Tibial artery (tissue), 4 donors: ENCODE results near the gene URI1.

Source experiments
- DNase-seq, 2 donors: peaks; one replicate each; pipeline ENCODE4 v3.0.0-alpha.2; 2019
- H3K27ac ChIP-seq, 2 donors: fragments of 200-600 bp; sonication (generic) in 1 of 2; 1 replicate in 1 of 2; 2 replicates in 1 of 2; pipeline ENCODE4 v1.5.1; 2018 to 2019; ENCODE audit warnings: mild to moderate bottlenecking in 1 of 2
- H3K27me3 ChIP-seq, 2 donors: fragments of 200-600 bp; sonication (generic) in 1 of 2; one replicate each; pipeline versions ENCODE4 v1.5.1 to v1.6.0; 2016 to 2019
- H3K36me3 ChIP-seq, 3 donors: fragments of 200-600 bp; sonication (generic) in 2 of 3; one replicate each; pipeline ENCODE4 v1.5.1; 2016 to 2019; ENCODE audit warnings: mild to moderate bottlenecking in 2 of 3
- H3K4me1 ChIP-seq, 4 donors: fragments of 200-600 bp; sonication (generic) in 2 of 4; 1 replicate in 3 of 4; 2 replicates in 1 of 4; pipeline ENCODE4 v1.5.1; 2016 to 2019
- H3K4me3 ChIP-seq, 2 donors: fragments of 200-600 bp; sonication (generic) in 1 of 2; 1 replicate in 1 of 2; 2 replicates in 1 of 2; pipeline ENCODE4 v1.5.1; 2018 to 2019; ENCODE audit warnings: mild to moderate bottlenecking in 2 of 2
- H3K9me3 ChIP-seq, 3 donors: fragments of 200-600 bp; sonication (generic) in 1 of 3; one replicate each; pipeline ENCODE4 v1.5.1; 2016 to 2019
- intact Hi-C: fragments of 100-400 bp; cut with DNase I; formaldehyde crosslinking; loops from one replicate; pipeline ENCODE4 v1.15.0; 2023; ENCODE audit warnings: low total_unique reads
- TF ChIP-seq, protein P1 (sequence below), 2 experiments: fragments of 200-600 bp in 1 of 2; fragments of 450-650 bp in 1 of 2; IDR thresholded peaks; one replicate each; pipeline ENCODE4 v1.5.1; 2017 to 2019; ENCODE audit warnings: antibody characterized with exemption in 2 of 2, mild to moderate bottlenecking in 1 of 2, moderate library complexity in 1 of 2

Gene URI1

DNA sequence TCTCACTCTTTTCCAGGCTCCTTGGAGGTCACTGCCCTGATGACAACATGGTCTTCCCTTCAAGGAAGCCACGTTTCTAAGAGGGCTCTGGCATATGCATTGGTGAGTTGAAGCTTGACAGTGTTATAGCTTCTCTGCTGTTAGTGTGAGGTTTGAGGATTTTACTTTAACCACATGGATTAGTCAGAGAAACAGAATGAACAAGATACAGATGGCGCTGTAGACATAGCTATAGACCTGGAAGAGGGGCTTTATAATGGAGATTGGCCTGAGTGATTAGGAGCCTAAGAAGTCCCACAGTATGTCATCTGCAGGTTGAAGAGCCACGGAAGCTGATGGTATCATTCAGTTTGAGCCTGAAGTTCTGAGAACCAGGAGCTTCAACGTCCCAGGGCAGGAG lies 18.4 kb upstream of the URI1 start:
- Histone ChIP-seq H3K36me3 (no peaks in the 10 kb centered on the region), H3K4me3 (no peak overlapping the region), H3K9me3 (no peaks in the 10 kb centered on the region), H3K27ac (no peak overlapping the region), H3K27me3 (peaks cover 0 to 8% of the 10 kb centered on the region in 2 donors), H3K4me1 (no peaks in the 10 kb centered on the region)
- intact Hi-C loops, result no loop called here
- TF ChIP-seq, protein P1, sequence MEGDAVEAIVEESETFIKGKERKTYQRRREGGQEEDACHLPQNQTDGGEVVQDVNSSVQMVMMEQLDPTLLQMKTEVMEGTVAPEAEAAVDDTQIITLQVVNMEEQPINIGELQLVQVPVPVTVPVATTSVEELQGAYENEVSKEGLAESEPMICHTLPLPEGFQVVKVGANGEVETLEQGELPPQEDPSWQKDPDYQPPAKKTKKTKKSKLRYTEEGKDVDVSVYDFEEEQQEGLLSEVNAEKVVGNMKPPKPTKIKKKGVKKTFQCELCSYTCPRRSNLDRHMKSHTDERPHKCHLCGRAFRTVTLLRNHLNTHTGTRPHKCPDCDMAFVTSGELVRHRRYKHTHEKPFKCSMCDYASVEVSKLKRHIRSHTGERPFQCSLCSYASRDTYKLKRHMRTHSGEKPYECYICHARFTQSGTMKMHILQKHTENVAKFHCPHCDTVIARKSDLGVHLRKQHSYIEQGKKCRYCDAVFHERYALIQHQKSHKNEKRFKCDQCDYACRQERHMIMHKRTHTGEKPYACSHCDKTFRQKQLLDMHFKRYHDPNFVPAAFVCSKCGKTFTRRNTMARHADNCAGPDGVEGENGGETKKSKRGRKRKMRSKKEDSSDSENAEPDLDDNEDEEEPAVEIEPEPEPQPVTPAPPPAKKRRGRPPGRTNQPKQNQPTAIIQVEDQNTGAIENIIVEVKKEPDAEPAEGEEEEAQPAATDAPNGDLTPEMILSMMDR (IDR thresholded peaks at IDR 0.05), result no peak
- DNase-seq, result no peak

DNA sequence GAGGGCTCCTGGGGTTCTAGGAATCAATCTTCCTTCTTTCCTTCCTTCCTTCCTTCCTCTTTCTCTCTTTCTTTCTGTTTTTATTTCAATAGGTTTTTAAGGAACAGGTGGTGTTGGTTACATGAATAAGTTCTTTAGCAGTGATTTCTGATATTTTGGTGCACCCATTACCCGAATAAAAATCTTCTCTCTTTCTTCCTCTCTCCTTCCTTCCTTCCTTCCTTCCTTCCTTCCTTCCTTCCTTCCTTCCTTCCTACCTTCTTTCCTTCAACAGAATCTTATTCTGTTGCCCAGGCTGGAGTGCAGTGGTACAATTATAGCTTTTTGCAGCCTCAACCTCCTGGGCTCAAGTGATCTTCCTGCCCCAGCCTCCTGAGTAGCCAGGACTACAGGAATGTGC lies 16.0 kb upstream of the URI1 start:
- no peaks in the 10 kb centered on the region for H3K9me3 ChIP-seq
- peaks cover 0 to 8% of the 10 kb centered on the region in 2 donors for H3K27me3 ChIP-seq
- no peak overlapping the region for H3K27ac ChIP-seq
- H3K4me3 ChIP-seq, result no peak overlapping the region
- H3K36me3 ChIP-seq, result no peaks in the 10 kb centered on the region
- no peaks in the 10 kb centered on the region for H3K4me1 ChIP-seq
- DNase-seq, result no peak
- intact Hi-C loops, result no loop called here
- TF ChIP-seq, protein P1 (IDR thresholded peaks at IDR 0.05), result no peak

DNA sequence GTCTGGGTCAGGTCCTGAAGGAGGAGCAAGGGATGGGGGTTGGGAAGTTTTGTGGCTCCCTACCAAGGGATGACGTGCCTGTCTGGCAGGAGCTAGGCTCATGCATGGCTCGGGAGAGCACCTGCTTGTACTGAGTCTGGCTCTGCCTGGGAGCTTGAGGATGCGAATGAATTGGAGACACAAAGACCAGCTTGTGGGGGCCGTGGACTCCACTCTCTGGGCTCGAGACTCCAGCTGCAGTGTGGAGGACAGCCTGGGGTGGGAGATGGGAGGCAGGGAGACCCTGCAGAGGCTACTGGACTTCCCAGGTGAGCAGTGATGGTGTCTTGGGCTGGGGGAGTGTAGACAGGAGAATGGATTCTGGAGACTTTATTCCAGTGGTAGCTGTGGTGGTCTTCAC lies 15.2 kb upstream of the URI1 start:
- H3K4me1 ChIP-seq, result no peaks in the 10 kb centered on the region
- H3K9me3 ChIP-seq, result no peaks in the 10 kb centered on the region
- H3K27ac ChIP-seq, result no peak overlapping the region
- intact Hi-C loops, result no loop called here
- DNase-seq, result no peak
- no peak overlapping the region for H3K4me3 ChIP-seq
- TF ChIP-seq, protein P1 (IDR thresholded peaks at IDR 0.05), result no peak
- no peaks in the 10 kb centered on the region for H3K36me3 ChIP-seq
- peaks cover 0 to 8% of the 10 kb centered on the region in 2 donors for H3K27me3 ChIP-seq

DNA sequence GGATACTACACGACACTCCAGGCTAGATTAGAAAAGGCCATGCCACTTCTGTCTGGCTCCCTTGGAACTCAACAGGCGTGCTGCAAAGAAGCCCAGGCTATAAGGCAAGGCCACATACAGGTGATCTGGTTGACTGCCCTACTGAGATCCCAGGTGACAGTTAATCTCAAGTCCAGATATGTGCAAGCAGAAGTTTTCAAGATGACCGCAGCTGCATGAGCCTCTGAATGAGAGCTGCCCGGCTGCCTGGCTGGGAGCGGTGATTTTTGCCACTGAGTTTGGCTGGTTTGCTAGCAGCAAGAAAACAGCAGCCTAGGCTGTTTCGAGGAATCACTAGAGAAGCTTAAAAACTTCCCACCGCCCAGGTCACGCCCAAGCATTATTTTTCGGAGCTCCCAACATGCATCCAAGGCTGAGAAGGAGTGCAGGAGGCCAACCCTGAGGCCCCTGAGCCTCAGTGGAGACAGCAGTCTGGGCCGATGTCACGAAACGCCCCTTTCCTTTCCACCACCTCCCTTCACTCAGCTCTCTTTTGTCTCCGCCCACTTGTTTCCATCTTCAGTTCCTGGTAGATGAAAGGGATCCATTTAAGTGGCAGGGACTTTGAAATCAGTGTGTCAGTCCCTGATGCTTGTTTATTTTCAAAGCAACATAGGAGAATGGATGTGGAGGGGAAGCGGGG lies 14.0 kb upstream of the URI1 start:
- DNase-seq, result no peak
- Histone ChIP-seq H3K36me3 (no peaks in the 10 kb centered on the region), H3K4me1 (no peaks in the 10 kb centered on the region), H3K4me3 (no peak overlapping the region), H3K27me3 (peaks cover 0 to 8% of the 10 kb centered on the region in 2 donors), H3K27ac (no peak overlapping the region), H3K9me3 (no peaks in the 10 kb centered on the region)
- intact Hi-C loops, result no loop called here
- TF ChIP-seq, protein P1 (IDR thresholded peaks at IDR 0.05), result no peak

DNA sequence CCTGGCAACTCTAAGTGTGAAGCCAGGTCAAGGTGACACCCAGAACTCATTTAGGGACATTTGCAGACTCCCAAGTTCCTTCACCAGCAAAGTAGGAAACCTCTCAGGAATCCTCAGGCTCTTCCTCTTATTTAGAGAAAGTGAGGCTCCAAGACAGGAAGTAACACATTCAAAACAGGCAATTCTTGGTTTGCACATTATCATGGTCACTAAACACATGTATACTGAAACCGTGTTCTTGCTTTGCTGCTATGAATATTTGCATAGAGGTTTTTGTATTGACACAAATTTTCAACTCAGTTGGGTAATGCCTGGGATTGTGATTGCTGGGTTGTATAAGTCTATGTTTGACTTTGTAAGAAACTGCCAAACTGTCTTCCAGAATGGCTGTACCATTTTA lies 13.2 kb upstream of the URI1 start:
- H3K27ac ChIP-seq, result no peak overlapping the region
- DNase-seq, result no peak
- intact Hi-C loops, result no loop called here
- H3K4me1 ChIP-seq, result no peaks in the 10 kb centered on the region
- no peaks in the 10 kb centered on the region for H3K9me3 ChIP-seq
- TF ChIP-seq, protein P1 (IDR thresholded peaks at IDR 0.05), result no peak
- H3K4me3 ChIP-seq, result no peak overlapping the region
- no peaks in the 10 kb centered on the region for H3K36me3 ChIP-seq
- H3K27me3 ChIP-seq, result peaks cover 0 to 8% of the 10 kb centered on the region in 2 donors

DNA sequence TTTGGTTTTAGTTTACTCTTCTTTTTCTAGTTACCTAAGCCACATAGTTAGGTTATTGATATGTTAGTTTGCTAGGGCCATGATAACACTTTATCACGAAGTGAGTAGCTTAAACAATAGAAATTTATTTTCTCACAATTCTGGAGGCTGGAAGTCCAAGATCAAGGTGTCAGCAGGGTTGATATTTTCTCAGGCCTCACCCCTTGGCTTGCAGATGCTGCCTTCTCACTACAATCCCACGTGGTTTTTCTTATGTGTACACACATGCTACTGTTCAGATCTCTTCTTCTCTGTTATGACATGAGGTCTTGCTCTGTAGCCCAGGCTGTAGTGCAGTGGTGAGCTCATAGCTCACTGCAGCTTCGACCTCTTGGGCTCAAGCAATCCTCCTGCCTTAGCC lies 7.8 kb upstream of the URI1 start:
- Histone ChIP-seq H3K9me3 (peaks cover 0 to 27% (median 19%) of the 10 kb centered on the region in 3 donors), H3K4me3 (no peak overlapping the region), H3K27ac (no peak overlapping the region), H3K27me3 (peaks cover 0 to 2% of the 10 kb centered on the region in 2 donors), H3K36me3 (no peaks in the 10 kb centered on the region), H3K4me1 (no peaks in the 10 kb centered on the region)
- DNase-seq, result no peak
- TF ChIP-seq, protein P1 (IDR thresholded peaks at IDR 0.05), result no peak
- intact Hi-C loops, result no loop called here
